Measurements from ENCODE around the gene EXTL2.

DNA sequence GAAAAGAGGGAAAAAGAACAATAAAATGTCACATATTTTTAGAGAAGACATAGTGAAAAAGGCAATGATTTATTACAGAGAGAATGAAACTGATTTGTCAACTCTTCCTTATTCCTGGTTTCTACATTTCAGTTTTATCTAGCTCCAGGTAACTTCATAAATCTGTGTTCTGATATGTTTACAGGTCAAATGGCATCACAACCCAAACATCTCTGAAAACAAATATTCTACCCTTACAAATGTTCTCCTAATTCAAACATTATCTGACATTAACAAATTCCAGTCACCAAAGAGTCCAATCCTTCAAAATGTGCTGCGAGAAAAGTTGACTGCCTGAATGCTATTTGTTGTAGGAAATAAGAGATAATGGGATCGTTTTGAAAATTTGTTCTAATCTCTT, 20.2 kb downstream of the EXTL2 start:
- TF ChIP-seq, protein P1, sequence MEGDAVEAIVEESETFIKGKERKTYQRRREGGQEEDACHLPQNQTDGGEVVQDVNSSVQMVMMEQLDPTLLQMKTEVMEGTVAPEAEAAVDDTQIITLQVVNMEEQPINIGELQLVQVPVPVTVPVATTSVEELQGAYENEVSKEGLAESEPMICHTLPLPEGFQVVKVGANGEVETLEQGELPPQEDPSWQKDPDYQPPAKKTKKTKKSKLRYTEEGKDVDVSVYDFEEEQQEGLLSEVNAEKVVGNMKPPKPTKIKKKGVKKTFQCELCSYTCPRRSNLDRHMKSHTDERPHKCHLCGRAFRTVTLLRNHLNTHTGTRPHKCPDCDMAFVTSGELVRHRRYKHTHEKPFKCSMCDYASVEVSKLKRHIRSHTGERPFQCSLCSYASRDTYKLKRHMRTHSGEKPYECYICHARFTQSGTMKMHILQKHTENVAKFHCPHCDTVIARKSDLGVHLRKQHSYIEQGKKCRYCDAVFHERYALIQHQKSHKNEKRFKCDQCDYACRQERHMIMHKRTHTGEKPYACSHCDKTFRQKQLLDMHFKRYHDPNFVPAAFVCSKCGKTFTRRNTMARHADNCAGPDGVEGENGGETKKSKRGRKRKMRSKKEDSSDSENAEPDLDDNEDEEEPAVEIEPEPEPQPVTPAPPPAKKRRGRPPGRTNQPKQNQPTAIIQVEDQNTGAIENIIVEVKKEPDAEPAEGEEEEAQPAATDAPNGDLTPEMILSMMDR (IDR thresholded peaks at IDR 0.05; ENCODE audit: poor library complexity): no peak
- no peak for TF ChIP-seq EZH2phosphoT487 (IDR thresholded peaks at IDR 0.05; ENCODE audit: low read depth, severe bottlenecking, unreplicated experiment)

Data from hepatocyte (in vitro differentiated cells).